Superior temporal gyrus (tissue), 1 donor: ENCODE results near the gene OR11A1.
"Not testable (repeated sequence)": the region's sequence is repeated elsewhere in the genome, so short reads cannot be mapped to it uniquely, and the experiment has no call there.

Experiments
- DNase-seq: peaks from one replicate; pipeline ENCODE4 v3.0.0-alpha.2; 2016; ENCODE audit errors: extremely low spot score

OR11A1 gene

GRCh38 chr6:29479560-29479959 lies 22.7 kb upstream of the OR11A1 start:
- DNase-seq: no peak

- no peak for DNase-seq
Measured at GRCh38 chr6:29478740-29479139, 21.9 kb upstream of the OR11A1 start.

- DNase-seq: no peak
Measured at GRCh38 chr6:29477923-29478450, 21.1 kb upstream of the OR11A1 start.

- DNase-seq: no peak
Measured at GRCh38 chr6:29474996-29475395, 18.1 kb upstream of the OR11A1 start.

GRCh38 chr6:29466241-29466640 lies 9.4 kb upstream of the OR11A1 start:
- DNase-seq: no peak

- DNase-seq: no peak
Measured at GRCh38 chr6:29465801-29466200, 8.9 kb upstream of the OR11A1 start.

GRCh38 chr6:29465279-29465678 lies 8.4 kb upstream of the OR11A1 start:
- no peak for DNase-seq

- DNase-seq: no peak
Measured at GRCh38 chr6:29462022-29462421, 5.2 kb upstream of the OR11A1 start.

GRCh38 chr6:29461021-29461814 lies 4.3 kb upstream of the OR11A1 start:
- DNase-seq: no peak

GRCh38 chr6:29451471-29452193 lies 5.2 kb downstream of the OR11A1 start:
- DNase-seq: no peak

- DNase-seq: no peak
Measured at GRCh38 chr6:29447670-29448069, 9.2 kb downstream of the OR11A1 start.

- not testable (repeated sequence) for DNase-seq
Measured at GRCh38 chr6:29444031-29444430, 12.8 kb downstream of the OR11A1 start.

GRCh38 chr6:29442719-29443118 lies 14.2 kb downstream of the OR11A1 start:
- no peak for DNase-seq

- DNase-seq: no peak
Measured at GRCh38 chr6:29439006-29439405, 17.9 kb downstream of the OR11A1 start, which contains the start of gene OR10C1. OR10C1 (plus strand) TSS chr6:29439306; CDS start chr6:29440016, 710 bp downstream.

GRCh38 chr6:29436730-29437129 lies 20.1 kb downstream of the OR11A1 start:
- DNase-seq: not testable (repeated sequence)

GRCh38 chr6:29426654-29427053 lies 30.2 kb downstream of the OR11A1 start:
- no peak for DNase-seq

- DNase-seq: no peak
Measured at GRCh38 chr6:29425075-29425474, 31.8 kb downstream of the OR11A1 start.

GRCh38 chr6:29424575-29424974 lies 32.3 kb downstream of the OR11A1 start:
- DNase-seq: no peak

GRCh38 chr6:29424168-29424567 lies 32.7 kb downstream of the OR11A1 start:
- no peak for DNase-seq

- no peak for DNase-seq
Measured at GRCh38 chr6:29419516-29419915, 37.4 kb downstream of the OR11A1 start.

- DNase-seq: no peak
Measured at GRCh38 chr6:29414588-29414987, 42.3 kb downstream of the OR11A1 start, which contains the start of gene OR12D1. OR12D1 (plus strand) TSS chr6:29414928.

GRCh38 chr6:29403801-29404200 lies 53.1 kb downstream of the OR11A1 start:
- no peak for DNase-seq

- no peak for DNase-seq
Measured at GRCh38 chr6:29399525-29399924, 57.3 kb downstream of the OR11A1 start.
